Left kidney (tissue), 2 donors: Measurements from ENCODE around the gene SORT1. TPM values are rescaled to one million over a fixed set of nuclear protein-coding genes. Genes with fewer than 3 reads are reported as not detected.
A peak's percentile ranks its signal among the peaks of the same experiment; 100 is the strongest.
"Not testable (repeated sequence)": the region's sequence is repeated elsewhere in the genome, so short reads cannot be mapped to it uniquely, and the experiment has no call there.

Source experiments
- DNase-seq: peaks from one replicate; pipeline ENCODE4 v3.0.0-alpha.2; 2013
- polyA plus RNA-seq: library from polyadenylated mRNA; unstranded; fragments of 120-200 nt; gene quantifications from one replicate; pipeline ENCODE4 v1.2.1, GENCODE V29; 2013; ENCODE audit not compliant: insufficient read length

Gene SORT1
- polyA plus RNA-seq, 1 donor = 66.4 TPM

GRCh38 chr1:109347511-109347910 is 50.2 kb downstream of the SORT1 start:
- DNase-seq = no peak

GRCh38 chr1:109341944-109342930 is 55.5 kb downstream of the SORT1 start:
- DNase-seq = peak; percentile 45

- DNase-seq = no peak
Measured at GRCh38 chr1:109338608-109339007, 59.1 kb downstream of the SORT1 start.

- DNase-seq = no peak
Measured at GRCh38 chr1:109338091-109338490, 59.6 kb downstream of the SORT1 start.

- no peak for DNase-seq
Measured at GRCh38 chr1:109335091-109335490, 62.6 kb downstream of the SORT1 start.

- DNase-seq = no peak
Measured at GRCh38 chr1:109331113-109331512, 66.6 kb downstream of the SORT1 start.

DNA sequence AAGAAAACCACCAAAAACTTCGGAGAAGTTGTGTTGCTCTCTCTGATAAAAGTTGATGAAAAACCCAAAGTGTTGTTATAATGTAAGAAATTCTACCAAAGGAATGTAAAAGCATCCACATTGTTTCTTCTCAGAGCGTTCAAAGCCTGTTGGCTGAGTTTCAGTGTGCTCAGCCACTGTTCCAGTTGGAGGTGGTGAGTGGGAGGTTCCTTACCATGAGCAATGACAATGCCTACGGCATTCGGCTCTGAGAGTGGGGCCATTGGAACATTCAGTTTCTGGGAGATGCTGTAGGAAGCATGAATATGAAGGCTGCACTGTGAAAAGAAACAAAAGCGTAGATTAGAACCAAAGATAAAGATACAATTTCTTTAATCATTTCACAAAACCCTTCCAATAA is 70.4 kb downstream of the SORT1 start:
- DNase-seq = no peak

GRCh38 chr1:109322974-109323373 is 74.7 kb downstream of the SORT1 start:
- DNase-seq = no peak

DNA sequence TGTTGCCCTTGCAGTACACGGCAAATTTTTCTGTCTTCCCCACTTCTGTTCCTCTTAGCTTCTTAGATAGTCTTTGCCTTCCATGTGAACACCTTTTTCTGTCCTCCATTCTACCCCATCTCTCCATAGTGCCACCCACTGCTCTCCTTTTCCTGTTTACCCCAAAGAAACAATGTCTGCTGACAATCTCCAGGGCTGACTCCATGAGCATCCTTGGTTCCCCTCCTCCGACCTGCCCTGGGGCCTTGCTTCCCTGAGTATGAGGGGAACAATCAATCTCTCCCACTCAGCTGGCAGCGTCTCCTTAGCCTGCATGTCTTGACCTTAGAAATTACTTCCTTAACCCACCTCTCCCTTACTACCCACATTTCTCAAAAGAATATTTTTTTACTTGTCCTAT is 78.6 kb downstream of the SORT1 start:
- no peak for DNase-seq

DNA sequence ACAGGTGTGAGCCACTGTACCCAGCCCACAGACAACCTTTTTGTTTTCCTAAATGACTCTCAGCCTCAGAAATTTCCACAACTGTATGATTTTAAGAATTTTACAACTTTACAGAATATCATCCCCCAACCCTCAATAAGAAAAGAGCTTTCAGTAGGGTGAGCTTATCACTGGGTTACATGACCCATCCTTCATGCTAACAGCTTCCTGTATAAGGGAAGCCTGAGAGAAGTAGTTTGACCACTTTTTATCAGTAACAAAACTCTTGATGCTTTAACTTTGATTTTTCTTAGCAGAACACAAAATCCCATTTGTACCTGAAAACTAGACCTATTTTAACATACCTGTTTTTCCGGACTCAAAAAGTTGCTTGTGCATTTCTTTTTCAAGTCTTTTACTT is 81.2 kb downstream of the SORT1 start:
- no peak for DNase-seq

GRCh38 chr1:109315288-109315687 is 82.4 kb downstream of the SORT1 start:
- no peak for DNase-seq

GRCh38 chr1:109314795-109315194 is 82.9 kb downstream of the SORT1 start:
- no peak for DNase-seq

DNA sequence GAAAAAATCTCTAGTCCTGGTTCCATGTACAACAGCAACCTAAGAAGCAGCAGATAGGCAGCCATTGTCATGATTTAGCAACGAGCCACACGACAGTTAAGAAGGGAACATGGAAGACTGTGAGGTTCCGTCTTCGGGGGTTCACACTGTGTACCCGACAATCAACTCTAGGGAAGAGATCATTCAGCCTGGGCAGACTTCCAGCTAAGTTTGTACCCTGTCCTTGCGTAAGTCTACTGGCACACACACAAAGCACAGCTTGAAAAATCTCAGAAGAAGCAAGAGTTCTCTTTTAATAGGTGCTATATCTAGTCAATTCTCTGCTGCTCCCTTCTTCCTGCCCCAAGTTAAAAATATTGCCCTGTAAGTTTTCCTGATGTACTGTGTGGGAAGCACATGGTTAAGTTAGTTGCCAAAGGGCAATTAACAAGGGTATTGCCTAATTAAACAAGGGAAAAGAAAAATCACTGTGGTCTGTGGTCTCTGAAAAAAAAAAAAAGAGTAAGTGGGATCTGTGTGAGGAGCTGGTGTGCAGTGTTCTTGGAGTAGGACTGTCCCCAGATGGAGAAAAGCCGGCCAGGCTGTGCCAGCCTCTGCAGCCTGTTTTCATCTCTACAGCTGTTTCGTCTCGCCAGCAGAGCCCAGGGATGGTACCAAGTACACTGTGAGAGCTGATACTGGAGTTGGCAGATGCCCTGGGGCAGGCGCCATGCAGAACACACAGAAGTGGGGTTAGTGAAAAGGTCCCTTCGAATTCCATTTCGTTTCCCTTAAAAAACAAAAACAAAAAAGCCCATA is 84.5 kb downstream of the SORT1 start:
- DNase-seq = no peak

DNA sequence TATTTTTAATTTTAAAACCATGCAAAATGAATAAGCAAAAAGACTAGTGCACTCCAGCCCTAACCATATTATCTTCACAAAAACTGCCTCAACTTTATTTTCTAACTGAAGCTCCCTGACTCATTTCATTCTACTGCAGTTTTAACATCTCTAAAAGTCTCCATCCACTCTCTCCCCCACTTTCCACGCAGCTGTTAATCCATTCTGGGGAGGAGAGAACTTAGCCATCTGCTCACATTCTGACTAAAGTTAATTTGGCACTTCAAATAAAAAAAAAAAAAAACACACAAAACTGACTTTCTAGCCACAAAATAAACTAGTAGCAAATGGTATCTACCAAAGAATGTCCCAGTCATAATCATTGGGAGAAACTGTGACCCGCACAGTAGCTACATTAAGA is 85.5 kb downstream of the SORT1 start:
- no peak for DNase-seq

GRCh38 chr1:109309347-109309746 is 88.4 kb downstream of the SORT1 start:
- DNase-seq = no peak

- DNase-seq = no peak
Measured at GRCh38 chr1:109307274-109308021, 90.3 kb downstream of the SORT1 start.

DNA sequence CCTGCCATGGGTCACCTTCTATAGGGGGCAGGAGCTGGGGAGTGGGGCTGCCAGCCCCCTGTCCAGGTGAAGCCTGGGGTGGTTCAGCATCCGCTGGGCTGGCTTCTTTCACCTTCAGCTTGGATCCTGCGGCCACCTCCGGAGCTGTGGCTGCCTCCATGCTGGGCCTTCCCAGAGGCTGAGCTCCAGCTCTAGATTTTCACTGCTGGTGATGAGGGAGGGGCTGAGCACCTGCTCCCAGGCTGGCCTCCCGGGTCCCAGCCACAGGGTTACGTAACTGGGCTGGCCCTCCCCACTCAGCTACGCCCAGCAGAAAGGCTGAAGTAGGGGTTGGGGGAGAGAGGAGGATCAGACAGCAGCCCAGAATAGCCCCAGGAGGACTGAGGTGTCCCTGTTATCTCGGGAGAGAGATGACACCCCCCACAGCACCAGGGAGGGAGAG is 90.9 kb downstream of the SORT1 start, which contains the start of gene MYBPHL:
TSS of gene MYBPHL (minus strand) at position 180 of the 442 bp plus-strand sequence. CDS start at position 160, 20 bp downstream.
- no peak for DNase-seq

DNA sequence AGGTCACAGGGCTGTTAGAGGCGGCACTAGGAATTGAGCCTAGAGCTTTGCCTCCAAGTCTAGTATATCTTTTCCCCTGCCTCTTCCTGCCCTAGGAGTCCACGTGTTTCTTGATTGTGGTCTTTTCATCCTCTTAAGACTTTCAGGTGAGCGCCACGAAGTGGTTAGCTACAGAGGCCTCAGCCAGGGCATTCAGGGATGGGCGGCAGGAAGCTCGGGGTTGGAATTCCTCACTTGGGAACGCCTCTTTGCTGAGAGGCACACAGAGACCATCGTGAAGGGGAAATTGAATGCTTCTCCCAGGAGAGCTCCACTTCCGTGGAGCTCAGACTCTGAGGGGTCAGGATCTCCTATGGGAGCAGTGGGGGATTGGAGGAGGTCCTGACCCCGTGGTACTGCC is 91.7 kb downstream of the SORT1 start:
- DNase-seq = not testable (repeated sequence)

DNA sequence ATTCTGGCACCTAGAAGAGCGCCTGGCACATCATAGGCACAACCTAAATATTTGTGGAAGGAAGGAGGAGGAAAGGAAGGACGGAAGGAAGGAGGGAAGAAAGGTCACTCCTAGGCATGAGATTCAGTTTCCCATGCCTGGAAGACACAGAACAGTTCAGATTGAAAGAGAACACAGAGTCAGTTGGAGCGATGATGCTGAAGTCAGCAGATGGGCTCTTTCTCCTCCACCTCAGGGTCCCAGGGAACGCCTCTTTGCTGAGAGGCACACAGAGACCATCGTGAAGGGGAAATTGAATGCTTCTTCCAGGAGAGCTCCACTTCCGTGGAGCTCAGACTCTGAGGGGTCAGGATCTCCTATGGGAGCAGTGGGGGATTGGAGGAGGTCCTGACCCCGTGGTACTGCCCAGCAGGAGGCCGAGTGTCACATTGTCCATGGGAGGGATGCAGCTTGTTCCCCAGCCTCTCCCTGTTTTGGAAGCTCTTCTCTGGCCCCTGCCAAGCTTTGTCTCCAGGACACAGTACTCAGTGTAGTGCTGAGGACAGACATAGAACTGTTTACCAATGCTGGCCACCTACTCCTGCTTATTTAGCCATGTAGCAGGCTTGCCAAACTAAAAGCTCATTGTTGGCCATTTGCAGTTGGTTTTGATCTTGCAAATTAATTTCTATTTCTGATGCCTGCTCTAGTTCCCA is 93.3 kb downstream of the SORT1 start:
- DNase-seq = no peak

DNA sequence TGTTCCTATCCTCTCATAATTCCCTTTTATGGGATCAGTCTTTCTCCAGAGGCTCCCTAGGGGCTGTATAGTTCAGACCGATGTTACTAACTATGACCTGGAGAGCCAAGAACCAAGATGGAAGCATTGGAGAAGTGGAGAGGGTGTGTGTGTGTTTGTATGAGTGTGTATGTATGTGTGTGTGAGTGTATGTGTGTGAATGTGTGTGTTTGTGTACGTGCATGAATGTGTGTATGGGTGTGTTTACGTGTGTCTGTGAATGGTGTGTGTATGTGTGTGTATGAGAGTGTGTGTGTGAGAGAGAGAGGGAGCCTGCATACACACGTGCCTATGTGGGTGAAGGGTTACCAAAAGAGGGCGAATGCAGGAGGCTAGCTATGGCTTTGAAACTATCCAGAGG is 95.8 kb downstream of the SORT1 start:
- DNase-seq = no peak

DNA sequence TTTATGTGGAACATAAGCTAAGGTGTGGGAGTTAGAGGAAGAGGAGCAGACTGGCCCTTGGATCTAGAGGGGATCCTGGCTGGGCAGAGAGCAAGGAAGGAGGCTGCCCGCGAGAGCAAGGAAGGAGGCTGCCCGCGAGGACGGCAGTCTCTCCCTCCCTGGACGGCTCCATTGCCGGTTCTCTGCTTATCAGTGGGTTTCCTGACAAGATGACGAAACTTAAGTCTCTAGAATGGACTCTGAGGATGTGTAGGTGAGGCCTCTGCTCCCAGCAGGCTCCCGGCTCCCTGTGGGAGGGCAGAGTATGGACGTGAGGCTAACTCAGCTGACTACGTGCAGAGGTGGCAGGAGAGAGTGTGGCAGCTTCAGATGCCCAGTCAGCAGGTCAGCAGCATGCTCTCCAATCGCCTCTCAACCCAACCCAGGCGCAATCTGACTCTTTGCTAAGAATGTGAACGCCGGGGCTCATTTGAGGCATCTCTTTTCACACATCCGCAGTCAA is 97.0 kb downstream of the SORT1 start:
- DNase-seq = peak; percentile 34
